ENCODE measurements around the gene CELF2.

DNA sequence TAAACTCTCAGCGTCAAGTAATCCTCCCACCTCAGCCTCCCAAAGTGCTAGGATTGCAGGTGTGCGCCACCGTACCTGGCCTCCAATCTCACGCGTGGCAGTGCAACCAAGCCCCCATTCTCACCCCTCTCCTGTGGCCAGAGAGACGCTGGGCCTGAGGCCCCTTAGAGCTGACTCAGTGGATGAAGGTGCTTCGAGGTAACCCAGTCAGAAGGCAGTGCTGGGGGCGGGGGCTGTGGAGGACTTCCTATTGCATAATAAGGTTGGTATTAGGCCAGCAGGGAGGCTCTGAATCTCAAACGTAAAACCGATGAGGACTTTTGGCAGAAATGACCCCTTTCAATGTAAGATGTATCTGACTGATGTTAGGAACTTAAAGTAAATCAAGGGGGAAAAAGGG lies 364.5 kb downstream of the CELF2 start:
- TF ChIP-seq EZH2 (IDR thresholded peaks at IDR 0.05; ENCODE audit: insufficient read depth, poor library complexity, severe bottlenecking) (no peak), EZH2phosphoT487 (IDR thresholded peaks at IDR 0.05; ENCODE audit: insufficient read depth, low read depth) (no peak)

All from GM23248 (cell line).